Lung (tissue), 12 donors: ENCODE results near the gene NPNT. TPM values are rescaled to one million over a fixed set of nuclear protein-coding genes. Genes with fewer than 3 reads are reported as not detected.

Source experiments
- ATAC-seq: fragments of 200-7000 bp; cut with Tn5 transposase; one replicate; pipeline ENCODE4 v1.9.1; 2020; ENCODE audit warnings: moderate number of reproducible peaks; ENCODE audit not compliant: insufficient read depth, low FRiP score
- DNase-seq, 3 donors: peaks; one replicate each; pipeline ENCODE4 v3.0.0-alpha.2; 2013 to 2017
- H3K27ac ChIP-seq, 2 donors: one replicate each; pipeline ENCODE4 v1.5.1; 2013; ENCODE audit warnings: mild to moderate bottlenecking in 2 of 2, moderate library complexity in 2 of 2, control low read depth in 1 of 2, inconsistent platforms in 1 of 2, low read depth in 1 of 2, low read length in 1 of 2
- H3K27me3 ChIP-seq, 3 donors: one replicate each; pipeline ENCODE4 v1.5.1; 2013; ENCODE audit warnings: low read length in 2 of 3; ENCODE audit not compliant: control insufficient read depth in 3 of 3, insufficient read depth in 3 of 3
- H3K36me3 ChIP-seq, 4 donors: one replicate each; pipeline ENCODE4 v1.5.1; 2013; ENCODE audit warnings: low read length in 4 of 4, mild to moderate bottlenecking in 1 of 4, moderate library complexity in 1 of 4; ENCODE audit not compliant: control insufficient read depth in 4 of 4, insufficient read depth in 4 of 4
- H3K4me1 ChIP-seq, 5 donors: one replicate each; pipeline ENCODE4 v1.5.1; 2013; ENCODE audit warnings: low read length in 5 of 5, mild to moderate bottlenecking in 2 of 5, moderate library complexity in 1 of 5; ENCODE audit not compliant: control insufficient read depth in 5 of 5, insufficient read depth in 5 of 5
- H3K4me3 ChIP-seq: one replicate; pipeline ENCODE4 v1.5.1; 2013; ENCODE audit warnings: mild to moderate bottlenecking, control low read depth, moderate library complexity
- H3K9ac ChIP-seq, 2 donors: one replicate each; pipeline ENCODE4 v1.5.1; 2013; ENCODE audit warnings: low read length in 2 of 2, control low read depth in 1 of 2; ENCODE audit not compliant: insufficient read depth in 1 of 2
- H3K9me3 ChIP-seq, 4 donors: one replicate each; pipeline ENCODE4 v1.5.1; 2013; ENCODE audit warnings: low read length in 3 of 4, mild to moderate bottlenecking in 1 of 4, moderate library complexity in 1 of 4; ENCODE audit not compliant: control insufficient read depth in 4 of 4, insufficient read depth in 3 of 4
- CTCF ChIP-seq: IDR thresholded peaks from 2 replicates; pipeline ENCODE4 v1.5.1; 2012; ENCODE audit warnings: mild to moderate bottlenecking; ENCODE audit errors: control extremely low read depth, extremely low read depth
- WGBS, 2 donors: extraction: QIAGEN DNeasy Blood & Tissue Kit; methylation state at CpG; one replicate each; pipeline ENCODE4 v1.1.7; 2013; 5-methylcytosine and 5-hydroxymethylcytosine counted together
- polyA plus RNA-seq, 2 donors: library from polyadenylated mRNA; stranded (reverse); fragments of 200-250 nt; gene quantifications; one replicate each; pipeline ENCODE4 v1.2.1, GENCODE V29; 2013
- total RNA-seq, 2 donors: library from RNA; depleted of rRNA in 1 of 2; stranded (reverse); fragments of >200 nt in 1 of 2; gene quantifications; one replicate each; pipeline ENCODE4 v1.2.1, GENCODE V29; 2014 to 2021
- donor health status: control.
- donor health status: control.
- donor health status: Bipolar disorder and iron deficiency.
- donor health status: healthy.
- donor health status: DM: yes; HTN: yes; CAD: no.

NPNT gene
- total and polyA plus RNA-seq, 4 donors = 41.0 to 160 (median 150) TPM

GRCh38 chr4:105887508-105887907 is 7.8 kb upstream of the NPNT start:
- Histone ChIP-seq H3K4me3 (no peak overlapping the region), H3K9me3 (no peaks in the 10 kb centered on the region), H3K9ac (no peak overlapping the region), H3K27ac (no peak overlapping the region), H3K4me1 (no peaks in the 10 kb centered on the region), H3K27me3 (no peaks in the 10 kb centered on the region), H3K36me3 (no peaks in the 10 kb centered on the region)
- WGBS, 2 donors = 53 to 73% methylated on average over 2 of the region's 2 CpGs
- TF ChIP-seq CTCF = no peak
- peak in 2 of 3 donors; percentile 17 to 41 for DNase-seq
- ATAC-seq = peak; percentile 27

GRCh38 chr4:105895583-105896460 is 551 bp downstream of the NPNT start:
- Histone ChIP-seq H3K27me3 (peaks cover 0 to 19% (median 2%) of the 10 kb centered on the region in 3 donors), H3K9ac (peak overlapping the region in 1 of 2 donors; percentile 70), H3K4me3 (peak overlapping the region; percentile 76), H3K27ac (peak overlapping the region in 1 of 2 donors; percentile 95), H3K36me3 (peaks cover 0 to 3% (median 0%) of the 10 kb centered on the region in 4 donors), H3K9me3 (no peaks in the 10 kb centered on the region), H3K4me1 (peaks cover 0 to 10% (median 4%) of the 10 kb centered on the region in 5 donors)
- WGBS, 2 donors = 1 to 2% methylated on average over 82 to 84 of the region's 84 CpGs
- ATAC-seq (peak; percentile 49), DNase-seq (peak; percentile 41 to 57 (median 50))
- TF ChIP-seq CTCF = no peak

GRCh38 chr4:105896461-105896942 is 1.2 kb downstream of the NPNT start:
- DNase-seq (peak in 1 of 3 donors; percentile 13), ATAC-seq (no peak)
- H3K4me1 ChIP-seq = peaks cover 0 to 10% (median 4%) of the 10 kb centered on the region in 5 donors
- no peaks in the 10 kb centered on the region for H3K9me3 ChIP-seq
- peak overlapping the region; percentile 76 for H3K4me3 ChIP-seq
- 4% methylated on average over 22 of the region's 22 CpGs for WGBS, 2 donors
- no peak for TF ChIP-seq CTCF
- H3K27ac ChIP-seq = peak overlapping the region in 1 of 2 donors; percentile 95
- peak overlapping the region in 1 of 2 donors; percentile 70 for H3K9ac ChIP-seq
- H3K27me3 ChIP-seq = peaks cover 0 to 19% (median 2%) of the 10 kb centered on the region in 3 donors
- H3K36me3 ChIP-seq = peaks cover 0 to 3% (median 0%) of the 10 kb centered on the region in 4 donors
